Measurements from ENCODE around the gene ADGRG7. TPM values are rescaled to one million over a fixed set of nuclear protein-coding genes. Genes with fewer than 3 reads are reported as not detected.

ADGRG7 gene
- total RNA-seq, 6 experiments from 2014 or later = 1.9 to 27.2 (median 21.8) TPM

GRCh38 chr3:100563228-100563627, 46.2 kb upstream of the ADGRG7 start:
- DNase-seq (no peak), ATAC-seq (peak; percentile 38 to 75 (median 62))
- no peaks in the 10 kb centered on the region for H3K9me3 ChIP-seq
- H3K36me3 ChIP-seq = peaks cover 0 to 2% (median 0%) of the 10 kb centered on the region in 4 donors
- H3K4me3 ChIP-seq = no peak overlapping the region
- intact Hi-C loops (cut with DNase I) = no loop called here
- H3K27me3 ChIP-seq = no peaks in the 10 kb centered on the region
- no peak for TF ChIP-seq CTCF (IDR thresholded peaks at IDR 0.05)
- TF ChIP-seq POLR2A (IDR thresholded peaks at IDR 0.05) = no peak
- WGBS (ENCODE audit: insufficient coverage, low coverage, low lambda C conversion rate, missing lambda C conversion rate) = 17% methylated on average over 1 of the region's 1 CpG
- peak overlapping the region in 2 of 3 donors; percentile 40 to 77 for H3K27ac ChIP-seq
- peaks cover 0 to 40% (median 8%) of the 10 kb centered on the region in 4 donors for H3K4me1 ChIP-seq

- intact Hi-C loops (cut with DNase I) = no loop called here
- TF ChIP-seq CTCF (IDR thresholded peaks at IDR 0.05) = no peak
- TF ChIP-seq POLR2A (IDR thresholded peaks at IDR 0.05) = no peak
- Histone ChIP-seq H3K27ac (peak overlapping the region in 2 of 3 donors; percentile 16 to 77), H3K36me3 (no peaks in the 10 kb centered on the region), H3K9me3 (no peaks in the 10 kb centered on the region), H3K4me3 (no peak overlapping the region), H3K27me3 (no peaks in the 10 kb centered on the region), H3K4me1 (peaks cover 0 to 40% (median 8%) of the 10 kb centered on the region in 4 donors)
- WGBS (ENCODE audit: insufficient coverage, low coverage, low lambda C conversion rate, missing lambda C conversion rate) = 91% methylated on average over 2 of the region's 2 CpGs
- DNase-seq (no peak), ATAC-seq (peak in 3 of 4 donors; percentile 13 to 50 (median 44))
Measured at GRCh38 chr3:100563652-100564211, 45.7 kb upstream of the ADGRG7 start.

GRCh38 chr3:100570811-100571210, 38.6 kb upstream of the ADGRG7 start:
- Histone ChIP-seq H3K4me1 (peaks cover 0 to 4% (median 0%) of the 10 kb centered on the region in 4 donors), H3K27ac (no peak overlapping the region), H3K27me3 (no peaks in the 10 kb centered on the region), H3K9me3 (no peaks in the 10 kb centered on the region), H3K36me3 (peaks cover 0 to 6% (median under 1%) of the 10 kb centered on the region in 4 donors), H3K4me3 (no peak overlapping the region)
- WGBS (ENCODE audit: insufficient coverage, low coverage, low lambda C conversion rate, missing lambda C conversion rate) = 91% methylated on average over 2 of the region's 2 CpGs
- intact Hi-C loops (cut with DNase I) = no loop called here
- no peak for TF ChIP-seq CTCF (IDR thresholded peaks at IDR 0.05)
- TF ChIP-seq POLR2A (IDR thresholded peaks at IDR 0.05) = no peak
- ATAC-seq (no peak), DNase-seq (no peak)

- intact Hi-C loops (cut with DNase I) = no loop called here
- Histone ChIP-seq H3K27me3 (no peaks in the 10 kb centered on the region), H3K27ac (no peak overlapping the region), H3K4me3 (no peak overlapping the region), H3K9me3 (no peaks in the 10 kb centered on the region), H3K4me1 (peaks cover 0 to 19% (median 2%) of the 10 kb centered on the region in 4 donors), H3K36me3 (peaks cover 0 to 6% (median under 1%) of the 10 kb centered on the region in 4 donors)
- 92% methylated on average over 2 of the region's 3 CpGs for WGBS (ENCODE audit: insufficient coverage, low coverage, low lambda C conversion rate, missing lambda C conversion rate)
- no peak for ATAC-seq
- no peak for TF ChIP-seq POLR2A (IDR thresholded peaks at IDR 0.05)
- no peak for TF ChIP-seq CTCF (IDR thresholded peaks at IDR 0.05)
- no peak for DNase-seq
Measured at GRCh38 chr3:100574536-100574935, 34.9 kb upstream of the ADGRG7 start.
